Occipital lobe (tissue), 2 donors: ENCODE results near the gene ZNF138. TPM values are rescaled to one million over a fixed set of nuclear protein-coding genes. Genes with fewer than 3 reads are reported as not detected.
"Not testable (repeated sequence)": the region's sequence is repeated elsewhere in the genome, so short reads cannot be mapped to it uniquely, and the experiment has no call there.

Experiments used
- DNase-seq: peaks from one replicate; lab custom pipeline; 2025; lab: John Stamatoyannopoulos, UW
- total RNA-seq: library from RNA; depleted of rRNA; stranded (reverse); fragments of >200 nt; gene quantifications from one replicate; pipeline ENCODE4 v1.2.3, GENCODE V29; 2014

The ZNF138 gene
- total RNA-seq, 1 donor from 2014 or later: 65.0 TPM

GRCh38 chr7:64838051-64838450 is 43.8 kb downstream of the ZNF138 start:
- DNase-seq: not testable (repeated sequence)

GRCh38 chr7:64838691-64839090 is 44.5 kb downstream of the ZNF138 start:
- no peak for DNase-seq

- no peak for DNase-seq
Observed at GRCh38 chr7:64839910-64840309, 45.7 kb downstream of the ZNF138 start.

- peak; percentile 21 for DNase-seq
Observed at GRCh38 chr7:64849250-64849923, 55.2 kb downstream of the ZNF138 start.

- DNase-seq: no peak
Observed at GRCh38 chr7:64849924-64850499, 55.8 kb downstream of the ZNF138 start.

- DNase-seq: no peak
Observed at GRCh38 chr7:64853679-64854078, 59.5 kb downstream of the ZNF138 start.

- no peak for DNase-seq
Observed at GRCh38 chr7:64854969-64855368, 60.7 kb downstream of the ZNF138 start.

- no peak for DNase-seq
Observed at GRCh38 chr7:64863021-64863420, 68.8 kb downstream of the ZNF138 start.

- not testable (repeated sequence) for DNase-seq
Observed at GRCh38 chr7:64863530-64863929, 69.3 kb downstream of the ZNF138 start.

- DNase-seq: no peak
Observed at GRCh38 chr7:64863969-64864368, 69.7 kb downstream of the ZNF138 start.

- DNase-seq: no peak
Observed at GRCh38 chr7:64867863-64868440, 73.7 kb downstream of the ZNF138 start.

- no peak for DNase-seq
Observed at GRCh38 chr7:64868499-64868898, 74.3 kb downstream of the ZNF138 start.

- DNase-seq: no peak
Observed at GRCh38 chr7:64869121-64869725, 75.0 kb downstream of the ZNF138 start.

GRCh38 chr7:64869912-64870562 is 75.8 kb downstream of the ZNF138 start:
- DNase-seq: no peak

GRCh38 chr7:64870656-64871055 is 76.4 kb downstream of the ZNF138 start:
- DNase-seq: no peak

GRCh38 chr7:64871761-64872160 is 77.5 kb downstream of the ZNF138 start:
- DNase-seq: no peak

GRCh38 chr7:64872351-64873154 is 78.3 kb downstream of the ZNF138 start:
- DNase-seq: no peak

- DNase-seq: no peak
Observed at GRCh38 chr7:64873155-64873500, 78.9 kb downstream of the ZNF138 start.

- no peak for DNase-seq
Observed at GRCh38 chr7:64873517-64873916, 79.3 kb downstream of the ZNF138 start.

- no peak for DNase-seq
Observed at GRCh38 chr7:64874114-64874513, 79.9 kb downstream of the ZNF138 start.

GRCh38 chr7:64874562-64875250 is 80.5 kb downstream of the ZNF138 start:
- no peak for DNase-seq
